GM18870 (cell line): ENCODE measurements around the gene LEMD1.
"Not testable (repeated sequence)": the region's sequence is repeated elsewhere in the genome, so short reads cannot be mapped to it uniquely, and the experiment has no call there.

ENCODE experiments used
- ATAC-seq: cut with Tn5 transposase; IDR thresholded peaks from one replicate; pipeline ENCODE4 v1.9.1; 2021; ENCODE audit warnings: moderate library complexity; ENCODE audit not compliant: unreplicated experiment

Gene LEMD1

DNA sequence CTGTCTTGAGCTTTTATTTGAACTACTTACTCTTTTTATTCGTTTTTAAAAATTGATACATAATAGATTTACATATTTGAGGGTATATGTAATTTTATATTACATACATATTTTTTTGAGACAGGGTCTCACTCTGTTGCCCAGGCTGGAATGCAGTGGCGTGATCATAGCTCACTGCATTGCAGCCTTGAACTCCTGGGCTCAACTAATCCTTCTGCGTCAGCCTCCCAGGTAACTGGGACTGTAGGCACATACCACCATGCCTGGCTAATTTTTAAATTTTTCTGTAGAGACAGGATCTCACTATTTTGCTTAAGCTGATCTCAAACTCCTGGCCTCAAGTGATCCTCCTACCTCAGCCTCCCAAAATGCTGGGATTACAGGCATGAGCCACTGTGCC is 38.9 kb downstream of the LEMD1 start:
- not testable (repeated sequence) for ATAC-seq

DNA sequence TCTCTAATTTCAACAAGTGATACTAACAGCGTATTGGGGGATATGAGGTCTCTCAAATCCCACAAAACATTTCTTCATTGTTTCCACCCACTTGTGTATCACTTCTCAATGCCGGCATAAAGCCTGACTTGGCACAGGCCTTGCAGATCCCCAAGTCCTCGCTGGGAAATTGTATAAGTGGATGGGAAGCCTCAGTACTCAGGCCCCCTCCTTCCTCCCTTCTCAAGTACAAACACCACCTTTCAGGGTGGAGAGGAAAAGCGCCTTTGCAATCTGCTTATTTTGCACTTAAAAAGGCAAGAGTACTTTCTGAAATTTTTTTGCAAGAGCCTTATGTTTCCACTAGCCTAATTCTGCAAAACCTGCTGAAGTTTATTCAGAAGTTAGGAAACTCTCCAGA is 39.3 kb downstream of the LEMD1 start:
- no peak for ATAC-seq

DNA sequence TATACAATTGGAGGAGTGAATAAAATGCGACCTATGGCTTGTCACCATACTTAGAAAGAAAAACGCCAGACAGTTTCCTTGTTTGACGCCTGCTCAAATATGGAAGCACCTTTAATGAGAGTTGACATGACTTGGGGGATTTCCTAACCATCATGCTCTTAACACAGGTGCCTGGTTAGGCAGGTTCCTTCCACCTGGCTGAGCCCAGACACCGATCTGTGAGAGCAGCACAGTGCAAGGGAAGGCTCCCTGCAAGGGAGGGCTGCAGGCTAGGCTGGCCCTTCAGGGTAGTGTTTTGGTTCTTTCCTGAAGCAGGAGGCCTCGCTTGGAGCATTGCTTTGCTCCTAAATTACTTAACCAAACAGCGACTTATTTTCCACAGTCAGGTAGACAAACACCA is 40.6 kb downstream of the LEMD1 start:
- no peak for ATAC-seq

DNA sequence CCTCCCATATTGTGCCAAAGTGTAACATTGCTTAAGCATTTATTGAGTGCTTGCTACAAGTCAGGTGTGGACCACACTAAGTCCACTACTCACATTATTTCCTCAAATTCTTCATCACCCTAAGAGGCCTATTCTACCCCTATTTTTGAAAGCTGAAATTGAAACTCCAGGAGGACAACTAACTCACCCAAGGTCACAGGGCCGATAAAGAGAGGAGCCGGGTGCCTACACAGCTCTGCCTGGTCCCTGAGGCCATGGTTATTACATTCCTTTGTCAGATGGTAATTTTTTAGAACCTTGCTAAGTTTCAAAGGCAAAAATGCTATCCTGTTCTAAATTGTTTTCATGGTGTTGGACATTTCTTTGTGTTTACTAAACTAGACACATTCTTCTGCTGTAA is 41.0 kb downstream of the LEMD1 start:
- ATAC-seq = no peak

DNA sequence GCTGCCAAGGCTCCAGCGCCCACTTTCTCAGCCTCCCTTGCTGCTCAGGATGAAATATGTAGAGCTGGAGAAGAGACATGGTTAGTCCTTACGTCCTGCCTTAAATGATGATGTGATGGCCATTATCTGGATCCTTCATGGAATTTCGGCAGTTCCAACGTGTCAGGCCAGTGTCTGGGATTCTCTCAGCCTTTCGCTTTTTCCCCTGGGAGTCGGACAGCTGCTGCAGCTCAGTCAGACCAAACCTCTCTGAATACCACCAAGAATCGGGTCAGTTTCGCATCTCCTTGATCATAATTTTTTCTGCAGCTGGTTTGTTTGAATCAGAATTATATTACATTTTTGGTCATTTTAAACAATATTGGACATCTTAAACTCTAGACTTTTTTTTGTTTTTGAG is 42.8 kb downstream of the LEMD1 start:
- no peak for ATAC-seq

DNA sequence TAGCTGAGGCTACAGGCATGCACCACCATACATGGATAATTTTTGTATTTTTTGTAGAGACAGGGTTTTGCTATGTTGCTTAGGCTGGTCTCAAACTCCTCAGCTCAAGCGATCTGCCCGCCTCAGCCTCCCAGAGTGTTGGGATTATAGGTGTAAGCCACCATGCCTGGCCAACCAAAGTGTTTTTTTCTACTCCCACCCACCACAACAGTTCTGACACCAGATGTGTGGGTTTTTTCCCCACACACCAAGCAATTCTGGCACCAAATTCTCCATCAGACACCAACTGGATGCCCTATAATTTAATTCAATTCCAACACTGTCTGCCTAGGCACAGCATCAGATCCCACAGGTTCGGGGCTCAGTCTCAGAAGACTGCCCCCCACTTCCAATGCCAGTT is 44.5 kb downstream of the LEMD1 start:
- ATAC-seq = no peak

DNA sequence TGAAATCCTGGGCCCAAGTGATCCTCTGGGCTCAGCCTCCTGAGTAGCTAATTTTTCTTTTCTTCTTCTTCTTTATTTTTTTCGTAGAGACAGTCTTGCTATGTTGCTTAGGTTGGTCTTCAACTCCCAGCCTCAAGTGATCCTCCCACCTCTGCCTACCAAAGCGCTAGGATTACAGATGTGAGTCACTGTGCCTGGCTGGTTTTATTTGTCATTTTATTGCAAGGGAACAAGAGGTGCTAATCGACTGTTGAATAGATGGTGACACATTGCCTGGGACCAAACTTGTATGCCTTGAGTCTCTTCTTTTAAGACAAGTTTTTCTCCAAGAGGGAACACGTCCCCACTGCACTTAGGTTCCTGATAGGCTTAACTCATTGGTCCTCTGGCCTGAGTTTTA is 45.1 kb downstream of the LEMD1 start:
- no peak for ATAC-seq

DNA sequence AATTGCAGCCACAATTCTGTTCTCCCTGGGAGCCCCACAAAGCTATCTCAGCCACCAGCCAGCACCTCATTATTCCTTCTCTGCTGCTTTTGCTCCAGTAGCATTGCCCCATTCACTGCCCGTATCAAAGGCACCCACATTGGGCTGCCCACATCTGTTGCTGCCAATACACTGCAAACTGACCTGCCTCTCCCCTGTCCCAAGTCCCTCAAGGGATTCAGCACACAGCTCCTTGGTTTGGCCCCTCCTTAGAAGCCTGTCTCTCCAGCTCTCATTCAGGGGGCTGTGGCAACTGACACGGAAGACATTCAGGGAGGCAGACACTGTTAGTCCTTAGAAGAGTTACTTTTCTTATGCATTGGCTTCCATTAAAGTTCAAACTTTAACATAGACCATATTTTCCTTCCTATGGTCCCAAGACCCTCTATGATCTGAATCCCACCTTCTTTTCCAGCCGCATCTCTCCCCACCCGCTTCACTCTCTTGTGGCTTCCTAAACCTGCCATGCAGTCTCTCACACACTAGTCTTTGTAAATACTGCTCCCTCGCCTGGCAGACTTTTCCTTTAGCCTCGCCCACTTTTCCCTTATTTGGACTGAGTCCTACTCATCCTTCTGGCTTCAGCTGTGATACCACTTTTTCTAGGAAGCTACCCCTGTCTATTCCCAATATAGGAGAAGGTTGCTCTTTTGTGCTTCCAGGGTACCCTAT is 45.9 kb downstream of the LEMD1 start:
- no peak for ATAC-seq

DNA sequence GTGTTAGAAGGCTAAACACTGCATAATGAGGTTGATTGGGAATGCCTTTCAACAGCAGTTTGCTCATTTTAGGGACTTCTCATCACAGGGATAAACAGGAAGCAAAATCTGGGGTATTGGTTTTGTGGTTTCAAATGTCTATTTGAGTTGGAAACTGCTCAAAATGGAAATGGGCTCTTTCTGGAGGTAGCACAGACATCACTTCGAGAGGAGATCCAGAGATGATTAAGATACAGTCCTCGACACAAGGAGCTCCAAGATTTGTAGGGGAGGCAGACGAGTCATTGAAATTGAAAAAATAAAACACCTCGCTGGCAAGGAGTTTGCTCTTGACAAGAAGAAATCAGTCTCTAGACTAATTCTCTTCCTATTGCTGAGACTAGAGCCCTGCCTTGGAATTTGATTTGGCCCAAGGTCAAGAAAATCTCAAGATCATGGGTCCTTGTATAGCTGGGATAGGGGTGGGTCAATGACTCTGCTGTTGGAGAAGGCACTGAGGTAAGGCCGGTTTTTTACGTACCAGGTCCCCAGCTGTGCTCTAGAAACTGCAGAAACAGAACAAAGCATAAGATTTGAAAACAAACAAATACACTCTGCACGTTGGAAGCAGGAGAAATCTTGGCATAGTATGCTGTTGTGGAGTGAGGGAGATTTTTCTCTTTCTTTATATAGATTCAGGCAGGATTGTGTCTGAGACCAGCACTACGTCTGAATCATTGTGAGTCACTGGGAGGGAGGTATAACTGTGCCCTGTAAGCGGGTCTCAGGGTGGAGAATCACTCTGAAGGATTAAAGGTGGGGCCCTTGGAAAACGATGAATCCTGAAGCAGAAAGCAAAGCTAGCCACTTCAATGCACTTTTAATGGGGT is 47.4 kb downstream of the LEMD1 start:
- no peak for ATAC-seq

DNA sequence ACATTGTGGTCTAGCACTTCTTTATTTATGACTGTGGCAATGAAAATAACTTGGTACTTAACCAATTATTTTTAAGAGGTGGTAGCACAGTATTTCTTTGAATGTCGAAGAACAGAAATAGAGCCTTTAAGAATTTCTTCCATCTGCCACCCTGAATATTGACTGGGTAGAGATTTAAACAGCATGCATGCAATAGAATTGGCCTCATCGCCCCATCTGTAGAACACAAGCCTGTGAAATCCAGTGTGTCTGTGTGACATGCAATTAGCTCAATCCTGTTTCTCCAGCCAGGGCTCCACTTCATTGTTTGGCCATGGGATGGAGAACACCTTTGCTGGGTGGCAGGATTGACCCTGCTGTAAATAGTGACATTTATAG is 48.1 kb downstream of the LEMD1 start:
- no peak for ATAC-seq

DNA sequence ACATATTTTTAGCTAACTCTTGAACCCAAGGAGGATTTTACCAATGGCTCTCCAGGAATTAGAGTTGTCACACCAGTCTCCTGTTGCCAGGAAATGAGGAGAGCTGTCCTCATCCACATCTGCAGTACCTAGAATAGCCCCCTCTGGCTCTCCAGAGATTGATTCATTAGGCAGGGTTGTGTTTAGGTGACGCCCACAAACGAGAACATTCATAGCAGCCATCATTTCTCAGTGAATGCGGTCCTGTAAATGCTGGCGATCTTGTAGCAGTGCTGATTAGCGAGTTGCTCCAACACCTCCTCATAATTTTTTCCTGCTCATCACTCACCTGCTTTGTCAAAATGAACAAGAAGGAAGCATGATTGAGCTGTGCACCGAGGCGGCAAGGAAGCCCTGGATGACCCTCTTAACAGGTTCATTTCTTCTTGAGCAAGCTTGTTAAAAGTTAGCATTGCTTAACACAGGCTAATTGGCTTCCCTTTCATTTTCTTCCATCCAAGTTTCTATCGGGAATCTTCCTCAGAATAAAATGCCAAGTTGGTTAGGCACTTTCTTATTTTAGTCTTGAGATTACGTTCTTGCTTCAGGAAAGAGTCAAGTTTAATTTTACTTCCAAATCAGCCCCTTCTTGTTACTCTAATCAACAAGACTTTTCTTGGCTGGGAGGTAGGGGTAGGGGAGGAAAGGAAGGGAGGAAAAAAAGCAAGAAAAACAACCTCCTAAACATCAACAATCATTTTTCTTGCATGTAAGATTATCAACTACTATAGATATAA is 48.6 kb downstream of the LEMD1 start:
- ATAC-seq = no peak

DNA sequence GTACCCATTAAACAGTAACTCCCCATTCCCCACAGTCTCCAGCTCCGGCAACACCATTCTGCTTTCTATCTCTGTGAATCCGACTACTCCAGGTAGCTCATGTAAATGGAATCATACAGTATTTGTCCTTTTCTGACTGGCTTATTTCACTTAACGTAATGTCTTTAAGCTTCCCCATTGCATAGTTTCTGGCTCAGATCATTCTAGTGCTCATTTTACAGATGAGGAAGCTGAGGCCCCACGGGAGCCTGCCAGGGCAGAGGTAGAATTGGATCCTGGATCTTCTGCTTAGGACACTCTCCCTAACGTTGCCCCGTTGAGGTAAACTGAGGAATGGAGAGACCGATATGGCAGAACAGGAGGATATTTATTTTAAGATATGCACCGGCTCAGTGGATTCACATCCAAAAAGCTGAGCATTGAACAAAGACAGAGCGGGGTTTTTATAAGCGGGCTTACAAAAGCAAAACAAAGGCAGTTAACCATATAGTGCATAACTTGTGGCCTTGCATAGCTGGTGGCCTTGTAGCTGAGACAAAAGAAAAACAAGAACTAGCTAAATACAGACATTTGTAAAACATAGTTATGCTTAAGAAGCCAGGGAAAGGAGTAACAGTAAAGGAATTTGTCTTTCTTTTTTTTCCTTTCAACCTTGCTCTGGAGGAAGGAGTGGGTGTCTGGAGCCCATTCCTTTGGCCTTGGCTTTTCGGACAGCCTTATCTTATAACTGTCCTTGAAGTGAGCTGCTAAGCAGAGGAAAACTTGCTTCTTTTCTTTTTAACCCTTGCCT is 49.8 kb downstream of the LEMD1 start:
- no peak for ATAC-seq

DNA sequence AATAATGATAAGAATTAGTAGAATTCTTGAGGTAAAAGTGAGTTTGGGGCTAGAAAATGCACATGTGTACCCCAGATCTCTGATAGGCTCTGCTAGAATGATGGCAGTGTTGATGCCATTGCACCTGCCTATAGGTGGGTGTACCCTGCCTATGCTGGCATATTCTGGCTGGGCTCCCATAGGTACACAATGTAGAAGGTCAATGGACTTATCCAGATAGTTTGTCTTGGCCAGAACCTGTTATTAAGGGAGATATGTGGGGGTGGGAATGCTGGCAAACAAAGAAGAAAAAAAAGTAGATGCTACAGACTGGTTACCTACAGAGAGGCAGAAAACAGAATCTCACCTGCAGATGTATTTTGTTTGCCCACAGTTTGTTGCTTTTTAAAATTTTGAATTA is 51.1 kb downstream of the LEMD1 start:
- ATAC-seq = no peak

DNA sequence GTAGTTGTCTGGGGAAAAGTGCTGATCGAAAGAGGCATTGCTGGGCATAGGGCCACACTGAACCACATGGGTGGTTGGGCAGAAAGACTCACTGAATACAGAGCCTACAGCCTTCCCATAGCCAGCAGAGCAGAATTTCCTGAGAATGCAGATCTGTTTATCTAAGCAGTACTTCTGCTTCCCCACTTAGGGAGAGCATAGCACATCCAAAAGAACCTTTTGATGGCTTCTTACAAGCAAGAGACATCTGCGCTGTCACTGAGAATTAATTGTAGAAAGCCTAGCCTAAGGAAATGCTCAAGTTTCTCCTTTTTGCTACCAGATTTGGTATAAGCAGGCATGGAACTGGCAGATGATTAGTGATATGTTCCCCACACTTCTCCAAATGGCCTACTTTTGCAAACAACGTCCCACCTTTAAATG is 52.1 kb downstream of the LEMD1 start:
- ATAC-seq = no peak

DNA sequence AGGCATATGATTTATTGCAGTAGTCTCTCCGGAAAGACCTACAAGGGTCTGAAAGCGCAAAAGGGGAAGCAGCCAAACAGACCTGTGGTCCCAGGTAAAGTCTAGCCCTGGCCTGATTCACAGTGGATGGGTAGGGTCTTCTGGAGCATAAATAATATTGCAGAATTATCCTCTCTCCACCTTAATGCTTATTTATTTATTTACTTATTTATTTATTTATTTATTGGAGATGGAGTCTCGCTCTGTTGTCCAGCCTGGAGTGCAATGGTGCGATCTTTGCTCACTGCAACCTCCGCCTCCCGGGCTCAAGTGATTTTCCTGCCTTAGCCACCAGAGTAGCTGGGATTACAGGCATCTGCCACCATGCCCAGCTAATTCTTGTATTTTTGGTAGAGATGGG is 53.4 kb downstream of the LEMD1 start:
- ATAC-seq = no peak

DNA sequence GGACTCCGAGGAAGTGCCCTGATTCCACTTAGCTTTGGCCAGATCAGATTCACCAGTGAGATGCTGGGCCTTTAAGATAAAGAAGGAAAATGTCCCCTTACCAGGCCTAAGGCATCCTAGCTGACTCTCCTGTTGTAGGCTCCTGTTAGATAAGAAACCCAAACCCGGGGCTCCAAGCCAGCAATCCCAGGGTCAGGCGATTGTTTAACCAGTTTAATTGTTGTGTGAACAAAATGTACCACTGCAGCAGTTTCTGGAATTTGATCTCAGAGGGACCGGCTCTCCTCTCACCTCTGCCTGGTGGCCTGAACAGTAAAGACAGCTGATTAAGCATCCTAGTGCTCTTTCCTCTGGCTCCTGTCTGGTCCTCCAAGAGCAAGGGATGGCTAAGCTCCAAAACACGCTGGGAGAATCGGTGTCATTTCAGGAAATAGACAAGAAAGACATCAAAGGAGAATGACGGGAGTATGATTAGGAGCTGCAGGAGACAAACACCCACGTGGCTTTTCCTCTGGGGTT is 55.9 kb downstream of the LEMD1 start:
- no peak for ATAC-seq

DNA sequence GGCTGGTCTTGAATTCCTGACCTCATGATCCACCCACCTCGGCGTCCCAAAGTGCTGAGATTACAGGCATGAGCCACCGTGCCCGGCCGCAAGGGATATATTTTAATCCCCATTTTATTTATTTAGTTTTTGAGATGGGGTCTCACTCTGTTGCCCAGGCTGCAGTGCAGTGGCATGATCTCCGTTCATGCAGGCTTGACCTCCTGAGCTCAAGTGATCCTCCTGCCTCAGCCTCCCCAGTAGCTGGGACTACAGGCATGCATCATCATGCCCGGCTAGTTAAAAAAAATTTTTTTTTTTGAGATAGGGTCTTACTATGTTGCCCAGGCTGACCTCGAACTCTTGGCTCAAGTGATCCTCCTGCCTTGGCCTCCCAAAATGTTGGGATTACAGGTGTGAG is 56.8 kb downstream of the LEMD1 start:
- ATAC-seq = not testable (repeated sequence)

DNA sequence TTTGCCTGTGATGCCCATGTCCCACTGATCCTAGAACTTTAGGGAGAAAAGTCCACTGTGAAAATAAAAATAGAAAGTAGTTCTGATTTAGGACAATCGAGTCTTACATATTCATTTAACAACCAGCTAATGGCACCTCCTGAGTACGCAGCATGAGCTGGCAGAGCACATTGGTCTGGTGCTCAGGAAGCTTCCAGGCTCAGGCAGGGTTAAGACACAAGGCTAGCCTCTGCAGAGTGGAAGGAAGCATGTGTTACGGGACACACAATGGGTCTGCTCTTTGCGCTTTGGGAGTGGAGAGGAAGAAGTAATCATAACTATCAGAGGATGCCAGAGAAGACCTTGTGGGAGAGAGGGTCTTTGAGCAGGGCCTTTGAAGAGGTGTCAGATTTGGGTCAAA is 61.0 kb downstream of the LEMD1 start:
- ATAC-seq = no peak

DNA sequence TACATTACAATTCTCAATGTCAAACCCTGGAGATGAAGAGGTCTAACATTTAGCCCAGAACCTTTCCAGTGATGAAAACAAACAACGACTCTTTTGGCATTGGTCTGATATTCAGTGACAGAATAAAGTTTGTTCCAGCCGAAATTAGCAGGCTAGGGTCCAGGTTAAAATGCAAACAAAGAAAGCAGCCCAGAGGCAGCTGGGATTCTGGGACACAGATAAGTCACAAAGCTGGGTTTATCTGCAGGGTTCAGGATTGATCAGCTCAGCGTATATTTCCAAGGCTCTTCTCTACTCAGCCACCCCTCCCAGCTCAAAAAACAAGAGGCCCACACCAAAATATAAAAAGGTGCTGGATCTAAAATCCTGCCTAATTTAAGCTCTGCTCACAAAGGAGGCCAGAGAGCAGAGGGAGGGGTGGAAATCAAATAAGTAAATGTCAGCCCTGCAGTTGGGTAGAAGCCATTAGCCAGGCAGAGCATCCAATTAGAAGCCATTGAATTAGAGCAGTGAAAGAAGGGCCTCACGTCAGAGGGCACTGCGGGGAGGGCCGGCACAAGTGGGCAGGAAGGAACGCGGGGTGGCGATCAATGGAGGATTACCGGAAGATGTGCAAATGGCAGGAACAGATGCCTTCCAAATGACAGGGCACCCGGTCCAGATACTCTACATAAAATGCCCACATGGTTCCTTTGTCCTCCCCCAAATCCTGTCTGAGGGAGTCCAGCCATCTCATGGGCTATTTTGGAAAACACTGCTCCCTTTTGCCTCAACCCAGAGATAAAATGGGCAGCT is 61.9 kb downstream of the LEMD1 start:
- ATAC-seq = no peak

DNA sequence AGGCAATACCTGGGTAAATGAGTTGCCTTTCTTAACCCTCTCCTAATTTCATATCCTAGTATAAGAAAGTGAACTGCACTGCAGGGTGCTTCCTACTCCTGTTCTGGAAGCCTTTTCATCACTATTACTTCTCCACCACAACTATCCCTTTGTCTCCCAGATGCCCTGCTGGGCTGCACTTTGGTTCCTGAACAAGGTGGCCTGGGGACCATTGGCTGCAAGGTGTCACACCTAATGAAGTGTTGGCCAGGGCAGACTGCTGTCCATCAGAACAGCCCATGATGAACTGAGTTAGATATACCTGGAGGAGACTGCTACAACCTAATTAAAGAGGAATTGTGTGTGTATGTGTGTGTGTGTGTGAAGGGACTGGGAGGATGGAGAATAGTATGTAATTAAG is 63.3 kb downstream of the LEMD1 start:
- no peak for ATAC-seq
